WI38 (cell line): ENCODE measurements around the gene OVCH1.

ENCODE experiments used
- H3K4me3 ChIP-seq: 2 replicates; pipeline ENCODE4 v1.5.1; 2011; ENCODE audit warnings: low read depth, mild to moderate bottlenecking, control low read depth, low read length
- CTCF ChIP-seq: IDR thresholded peaks from 2 replicates; pipeline ENCODE4 v1.5.1; 2012; ENCODE audit warnings: low read depth, mild to moderate bottlenecking, control low read depth, low read length

OVCH1 gene

DNA sequence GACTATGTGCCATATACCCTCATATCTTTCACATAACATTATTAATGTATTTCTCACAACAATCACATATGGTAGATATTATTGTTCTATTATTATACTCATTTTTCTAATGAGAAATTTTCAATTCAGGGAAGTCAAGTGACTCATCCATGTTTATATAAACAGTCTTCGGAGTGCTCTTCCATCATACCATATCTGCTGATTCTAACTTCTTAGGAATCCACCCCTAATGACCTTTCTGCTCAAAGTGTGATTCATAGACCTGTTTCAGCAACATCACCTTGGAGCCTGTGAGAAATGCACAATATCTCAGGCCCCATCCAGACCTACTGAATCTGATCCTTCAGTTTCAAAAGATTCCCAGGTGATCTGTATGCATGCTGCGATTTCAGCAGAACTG, 39.8 kb upstream of the OVCH1 start:
- H3K4me3 ChIP-seq: no peak overlapping the region
- TF ChIP-seq CTCF: no peak

GRCh38 chr12:29534935-29535334, 37.4 kb upstream of the OVCH1 start:
- TF ChIP-seq CTCF: no peak
- H3K4me3 ChIP-seq: no peak overlapping the region

- no peak overlapping the region for H3K4me3 ChIP-seq
- no peak for TF ChIP-seq CTCF
Observed at GRCh38 chr12:29533815-29534489, 36.5 kb upstream of the OVCH1 start.

- no peak overlapping the region for H3K4me3 ChIP-seq
- no peak for TF ChIP-seq CTCF
Observed at GRCh38 chr12:29531471-29531870, 34.0 kb upstream of the OVCH1 start.

- no peak overlapping the region for H3K4me3 ChIP-seq
- TF ChIP-seq CTCF: no peak
Observed at GRCh38 chr12:29530436-29530835, 33.0 kb upstream of the OVCH1 start.

- no peak for TF ChIP-seq CTCF
- no peak overlapping the region for H3K4me3 ChIP-seq
Observed at GRCh38 chr12:29528161-29528560, 30.7 kb upstream of the OVCH1 start.

- no peak overlapping the region for H3K4me3 ChIP-seq
- TF ChIP-seq CTCF: no peak
Observed at GRCh38 chr12:29521951-29522350, 24.5 kb upstream of the OVCH1 start.
